ENCODE results near the gene SEMA5A.

GRCh38 chr5:9553561-9553960, 7.7 kb upstream of the SEMA5A start:
- no peak for TF ChIP-seq POLR2A (IDR thresholded peaks at IDR 0.05)
- TF ChIP-seq CTCF (IDR thresholded peaks at IDR 0.05), result no peak

Data from uterus (tissue), 2 donors.